ENCODE results near the gene TSHZ3.

TSHZ3 gene

GRCh38 chr19:31260171-31260933 is 88.9 kb downstream of the TSHZ3 start:
- no peak for DNase-seq

GRCh38 chr19:31258211-31259052 is 90.8 kb downstream of the TSHZ3 start:
- no peak for DNase-seq

- no peak for DNase-seq
These were observed 91.7 kb downstream of the TSHZ3 start for GRCh38 chr19:31257426-31258130.

- no peak for DNase-seq
These were observed 92.2 kb downstream of the TSHZ3 start for GRCh38 chr19:31257025-31257424.

GRCh38 chr19:31256593-31256960 is 92.7 kb downstream of the TSHZ3 start:
- no peak for DNase-seq

- DNase-seq, result no peak
These were observed 93.2 kb downstream of the TSHZ3 start for GRCh38 chr19:31255831-31256592.

- no peak for DNase-seq
These were observed 93.9 kb downstream of the TSHZ3 start for GRCh38 chr19:31255174-31255799.

- no peak for DNase-seq
These were observed 94.6 kb downstream of the TSHZ3 start for GRCh38 chr19:31254611-31255010.

- DNase-seq, result no peak
These were observed 95.1 kb downstream of the TSHZ3 start for GRCh38 chr19:31254180-31254551.

- DNase-seq, result no peak
These were observed 95.6 kb downstream of the TSHZ3 start for GRCh38 chr19:31253526-31254179.

- no peak for DNase-seq
These were observed 96.8 kb downstream of the TSHZ3 start for GRCh38 chr19:31252441-31252840.

- DNase-seq, result no peak
These were observed 100.0 kb downstream of the TSHZ3 start for GRCh38 chr19:31249217-31249616.

- no peak for DNase-seq
These were observed 113.4 kb downstream of the TSHZ3 start for GRCh38 chr19:31235806-31236205.

- DNase-seq, result no peak
These were observed 115.9 kb downstream of the TSHZ3 start for GRCh38 chr19:31233295-31233800.

GRCh38 chr19:31232871-31233270 is 116.4 kb downstream of the TSHZ3 start:
- no peak for DNase-seq

GRCh38 chr19:31232180-31232579 is 117.1 kb downstream of the TSHZ3 start:
- DNase-seq, result no peak

- DNase-seq, result no peak
These were observed 118.0 kb downstream of the TSHZ3 start for GRCh38 chr19:31231237-31231636.

- DNase-seq, result no peak
These were observed 122.9 kb downstream of the TSHZ3 start for GRCh38 chr19:31226151-31226935.

Data from NCI-H187 (cell line).